GM10847 (cell line): ENCODE measurements around the gene JAML.

Source experiments
- POLR2A ChIP-seq: IDR thresholded peaks from 2 replicates; pipeline ENCODE4 v1.6.1; 2011; ENCODE audit not compliant: insufficient read length; ENCODE audit errors: extremely low read depth

JAML gene

GRCh38 chr11:118245936-118246562 is 21.2 kb upstream of the JAML start:
- TF ChIP-seq POLR2A, result no peak

GRCh38 chr11:118243993-118244762 is 19.4 kb upstream of the JAML start:
- no peak for TF ChIP-seq POLR2A

- no peak for TF ChIP-seq POLR2A
These were observed 18.4 kb upstream of the JAML start for GRCh38 chr11:118243161-118243560.

GRCh38 chr11:118241764-118242098 is 16.9 kb upstream of the JAML start:
- no peak for TF ChIP-seq POLR2A

GRCh38 chr11:118240999-118241763 is 16.4 kb upstream of the JAML start:
- no peak for TF ChIP-seq POLR2A

GRCh38 chr11:118239509-118240205 is 14.8 kb upstream of the JAML start:
- TF ChIP-seq POLR2A, result no peak

GRCh38 chr11:118238929-118239328 is 14.1 kb upstream of the JAML start:
- TF ChIP-seq POLR2A, result no peak

GRCh38 chr11:118238421-118238820 is 13.6 kb upstream of the JAML start:
- no peak for TF ChIP-seq POLR2A

- TF ChIP-seq POLR2A, result no peak
These were observed 11.4 kb upstream of the JAML start for GRCh38 chr11:118236170-118236569.

GRCh38 chr11:118234833-118235232 is 10.0 kb upstream of the JAML start:
- no peak for TF ChIP-seq POLR2A

- no peak for TF ChIP-seq POLR2A
These were observed 9.0 kb upstream of the JAML start for GRCh38 chr11:118233850-118234249.

GRCh38 chr11:118233377-118233776 is 8.6 kb upstream of the JAML start:
- TF ChIP-seq POLR2A, result no peak

- no peak for TF ChIP-seq POLR2A
These were observed 7.8 kb upstream of the JAML start for GRCh38 chr11:118232659-118233058.

GRCh38 chr11:118231461-118231860 is 6.7 kb upstream of the JAML start:
- TF ChIP-seq POLR2A, result no peak

GRCh38 chr11:118230088-118230487 is 5.3 kb upstream of the JAML start:
- TF ChIP-seq POLR2A, result no peak

- TF ChIP-seq POLR2A, result no peak
These were observed 4.5 kb upstream of the JAML start for GRCh38 chr11:118229274-118229847.
